HG02970 (cell line): ENCODE results near the gene EMC8.

Source experiments
- ATAC-seq: cut with Tn5 transposase; IDR thresholded peaks from one replicate; pipeline ENCODE4 v1.9.1; 2021; ENCODE audit warnings: mild to moderate bottlenecking, moderate library complexity, moderate number of reproducible peaks; ENCODE audit not compliant: unreplicated experiment, low FRiP score

Gene EMC8

GRCh38 chr16:85761861-85762260, 37.5 kb downstream of the EMC8 start:
- no peak for ATAC-seq

- no peak for ATAC-seq
Observed at GRCh38 chr16:85759631-85760419, 39.5 kb downstream of the EMC8 start.

- no peak for ATAC-seq
Observed at GRCh38 chr16:85759136-85759535, 40.2 kb downstream of the EMC8 start.

GRCh38 chr16:85757341-85757822, 42.0 kb downstream of the EMC8 start:
- no peak for ATAC-seq

GRCh38 chr16:85755929-85756768, 43.2 kb downstream of the EMC8 start:
- peak; percentile 37 for ATAC-seq

GRCh38 chr16:85754413-85754812, 44.9 kb downstream of the EMC8 start:
- ATAC-seq, result no peak

- ATAC-seq, result no peak
Observed at GRCh38 chr16:85753976-85754375, 45.4 kb downstream of the EMC8 start.

GRCh38 chr16:85753559-85753958, 45.8 kb downstream of the EMC8 start:
- no peak for ATAC-seq

GRCh38 chr16:85752511-85753420, 46.6 kb downstream of the EMC8 start:
- no peak for ATAC-seq

- no peak for ATAC-seq
Observed at GRCh38 chr16:85751698-85752501, 47.4 kb downstream of the EMC8 start.

- no peak for ATAC-seq
Observed at GRCh38 chr16:85750827-85751697, 48.3 kb downstream of the EMC8 start, which contains the start of gene C16orf74. Gene C16orf74 (minus strand): TSS chr16:85751096. CDS start chr16:85735217, 15,879 bp downstream.

GRCh38 chr16:85750146-85750826, 49.1 kb downstream of the EMC8 start:
- ATAC-seq, result no peak

GRCh38 chr16:85749771-85750145, 49.6 kb downstream of the EMC8 start:
- ATAC-seq, result no peak

GRCh38 chr16:85746460-85747215, 52.7 kb downstream of the EMC8 start:
- no peak for ATAC-seq

- ATAC-seq, result no peak
Observed at GRCh38 chr16:85738923-85739715, 60.2 kb downstream of the EMC8 start.

GRCh38 chr16:85736921-85737320, 62.4 kb downstream of the EMC8 start:
- ATAC-seq, result no peak

GRCh38 chr16:85735946-85736345, 63.4 kb downstream of the EMC8 start:
- no peak for ATAC-seq
